GM12864 (cell line): ENCODE results near the gene GSG1L.

ENCODE experiments used
- DNase-seq: peaks from one replicate; pipeline ENCODE4 v3.0.0-alpha.2; 2011; ENCODE audit warnings: low read depth
- H3K4me3 ChIP-seq: 2 replicates; pipeline ENCODE4 v1.5.1; 2011; ENCODE audit warnings: mild to moderate bottlenecking, low read depth, low read length, control low read depth
- TF ChIP-seq, protein P1 (sequence below): IDR thresholded peaks from 2 replicates; pipeline ENCODE4 v1.5.1; 2011; ENCODE audit warnings: low read depth, mild to moderate bottlenecking, moderate library complexity, low read length, control low read depth, inconsistent platforms; ENCODE audit errors: missing control alignments

GSG1L gene

GRCh38 chr16:27841061-27841801 is 222.3 kb downstream of the GSG1L start:
- TF ChIP-seq, protein P1, sequence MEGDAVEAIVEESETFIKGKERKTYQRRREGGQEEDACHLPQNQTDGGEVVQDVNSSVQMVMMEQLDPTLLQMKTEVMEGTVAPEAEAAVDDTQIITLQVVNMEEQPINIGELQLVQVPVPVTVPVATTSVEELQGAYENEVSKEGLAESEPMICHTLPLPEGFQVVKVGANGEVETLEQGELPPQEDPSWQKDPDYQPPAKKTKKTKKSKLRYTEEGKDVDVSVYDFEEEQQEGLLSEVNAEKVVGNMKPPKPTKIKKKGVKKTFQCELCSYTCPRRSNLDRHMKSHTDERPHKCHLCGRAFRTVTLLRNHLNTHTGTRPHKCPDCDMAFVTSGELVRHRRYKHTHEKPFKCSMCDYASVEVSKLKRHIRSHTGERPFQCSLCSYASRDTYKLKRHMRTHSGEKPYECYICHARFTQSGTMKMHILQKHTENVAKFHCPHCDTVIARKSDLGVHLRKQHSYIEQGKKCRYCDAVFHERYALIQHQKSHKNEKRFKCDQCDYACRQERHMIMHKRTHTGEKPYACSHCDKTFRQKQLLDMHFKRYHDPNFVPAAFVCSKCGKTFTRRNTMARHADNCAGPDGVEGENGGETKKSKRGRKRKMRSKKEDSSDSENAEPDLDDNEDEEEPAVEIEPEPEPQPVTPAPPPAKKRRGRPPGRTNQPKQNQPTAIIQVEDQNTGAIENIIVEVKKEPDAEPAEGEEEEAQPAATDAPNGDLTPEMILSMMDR: no peak
- no peak overlapping the region for H3K4me3 ChIP-seq
- DNase-seq: no peak

DNA sequence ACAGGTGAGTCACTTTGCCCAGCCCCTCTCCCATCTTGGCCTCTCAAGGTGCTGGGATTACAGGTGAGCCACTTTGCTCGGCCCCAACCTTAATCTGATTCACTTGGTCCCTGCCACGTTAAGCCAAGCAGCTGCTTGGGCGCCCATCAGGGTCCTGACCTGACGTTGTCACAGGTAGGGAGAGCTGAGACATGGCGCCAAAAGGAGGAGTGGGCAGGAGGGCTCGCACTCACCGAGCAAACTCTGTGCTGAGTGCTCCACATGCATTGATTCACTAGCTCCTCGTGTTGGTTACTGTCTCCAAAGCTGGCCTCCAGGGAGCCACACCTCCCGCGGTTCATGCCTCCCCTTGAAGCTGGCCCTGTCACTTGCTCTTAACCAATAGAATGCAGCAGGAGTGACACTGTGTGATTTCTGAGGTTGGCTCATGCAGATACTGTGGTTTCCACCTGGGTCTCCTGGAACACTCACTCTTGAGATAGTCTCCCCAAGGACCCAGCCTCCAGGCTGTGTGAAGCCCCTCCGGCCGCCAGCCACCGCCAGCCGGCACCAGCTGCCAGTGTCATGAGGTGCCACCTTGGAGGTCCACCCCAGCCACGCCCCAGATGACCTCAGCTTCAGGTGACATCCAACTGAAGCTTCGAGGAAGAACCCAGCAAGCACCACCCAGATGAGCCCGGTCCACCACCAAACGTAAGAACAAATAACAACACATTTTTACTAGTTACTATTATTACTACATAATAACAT is 223.0 kb downstream of the GSG1L start:
- no peak for DNase-seq
- TF ChIP-seq, protein P1: no peak
- no peak overlapping the region for H3K4me3 ChIP-seq

DNA sequence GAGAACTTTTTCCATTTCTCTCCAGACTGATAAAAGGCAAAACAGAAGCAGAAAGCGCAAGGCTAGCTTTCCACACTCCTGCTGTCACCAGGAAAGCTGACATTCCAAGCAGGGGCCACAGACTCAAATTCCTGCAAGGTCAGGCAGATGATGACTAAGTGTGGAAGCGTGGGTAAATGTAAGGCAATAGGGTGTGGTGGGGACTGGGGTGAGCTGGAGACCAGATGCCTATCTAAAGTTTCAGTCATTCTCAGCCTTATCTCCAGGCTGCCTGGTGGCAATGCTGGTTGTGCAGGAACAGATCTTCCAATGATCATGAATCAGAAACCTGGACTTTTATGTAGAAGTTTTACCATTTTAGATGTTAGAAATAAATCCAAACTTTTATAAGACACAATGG is 224.1 kb downstream of the GSG1L start:
- H3K4me3 ChIP-seq: no peak overlapping the region
- DNase-seq: no peak
- TF ChIP-seq, protein P1: no peak

DNA sequence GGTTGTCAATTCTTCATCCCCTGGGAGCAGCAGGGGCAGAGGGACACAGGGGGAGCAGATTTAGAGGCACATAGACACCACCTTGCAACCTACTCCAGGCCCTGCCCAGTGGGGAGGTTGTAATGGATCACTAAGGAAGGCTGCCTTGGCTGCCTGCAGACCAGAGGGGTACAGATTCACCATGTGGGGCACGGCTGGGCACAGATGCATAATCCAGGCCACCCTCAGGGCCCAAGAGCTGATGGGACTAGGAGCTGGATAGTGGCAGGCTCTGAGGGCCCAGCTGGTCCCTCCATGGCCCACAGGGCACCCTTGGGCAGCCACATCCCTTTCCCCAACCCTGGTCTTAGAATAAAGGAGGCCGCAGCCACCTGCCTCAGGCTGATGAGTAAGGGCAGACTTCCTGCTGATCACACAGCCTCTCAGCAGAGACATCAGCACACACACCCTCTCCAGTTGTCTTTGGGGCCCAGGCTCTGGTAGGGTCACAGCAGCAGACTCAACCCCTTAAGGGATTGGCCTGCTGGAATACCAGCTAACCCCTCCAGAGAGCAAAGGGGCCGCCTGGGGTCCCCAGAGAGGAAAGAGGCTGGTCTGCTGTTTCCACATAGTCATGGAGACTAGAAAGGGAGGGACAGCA is 224.9 kb downstream of the GSG1L start:
- no peak overlapping the region for H3K4me3 ChIP-seq
- TF ChIP-seq, protein P1: no peak
- DNase-seq: no peak

DNA sequence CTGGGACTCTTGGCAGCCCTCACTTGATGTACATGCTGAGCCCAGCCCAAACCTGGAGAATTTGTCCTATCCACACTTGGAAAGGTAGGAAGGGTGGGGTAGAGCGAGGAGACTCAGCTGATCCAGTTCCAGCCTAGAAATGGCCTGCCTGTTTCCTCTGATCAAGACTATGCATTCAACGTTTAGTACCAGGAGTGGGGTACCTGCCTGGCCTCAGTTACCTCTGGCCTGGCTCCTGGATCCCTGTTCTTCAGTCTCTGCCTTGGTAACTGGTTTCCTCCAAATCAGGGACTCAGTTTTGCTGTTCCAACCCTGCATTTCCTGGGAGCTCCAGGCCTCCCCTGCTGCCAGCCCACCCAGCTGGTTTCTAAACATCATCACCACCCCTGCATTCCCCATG is 233.5 kb downstream of the GSG1L start:
- TF ChIP-seq, protein P1: no peak
- DNase-seq: no peak
- H3K4me3 ChIP-seq: no peak overlapping the region

GRCh38 chr16:27828671-27829070 is 234.8 kb downstream of the GSG1L start:
- TF ChIP-seq, protein P1: no peak
- H3K4me3 ChIP-seq: no peak overlapping the region
- no peak for DNase-seq
